H1 (cell line): ENCODE results near the gene SH3GL2. TPM values are rescaled to one million over a fixed set of nuclear protein-coding genes. Genes with fewer than 3 reads are reported as not detected.

ENCODE experiments used
- BACH1 ChIP-seq: IDR thresholded peaks from 2 replicates; pipeline ENCODE4 v1.6.1; 2012; ENCODE audit warnings: low read length, improper control_type of control experiment
- BRCA1 ChIP-seq: IDR thresholded peaks from 2 replicates; pipeline ENCODE4 v1.6.1; 2012; ENCODE audit warnings: low read depth, low read length, improper control_type of control experiment
- GTF2F1 ChIP-seq: IDR thresholded peaks from 2 replicates; pipeline ENCODE4 v1.6.1; 2012; ENCODE audit warnings: low read depth, low read length, improper control_type of control experiment, borderline replicate concordance
- POU5F1 ChIP-seq: IDR thresholded peaks from 2 replicates; pipeline ENCODE4 v1.6.1; 2011; ENCODE audit warnings: low read depth, mild to moderate bottlenecking, low read length, moderate library complexity
- RFX5 ChIP-seq: IDR thresholded peaks from 2 replicates; pipeline ENCODE4 v1.6.1; 2011; ENCODE audit warnings: low read depth, low read length, improper control_type of control experiment, borderline replicate concordance
- polyA plus RNA-seq, 7 experiments: library from polyadenylated mRNA; depleted of rRNA in 3 of 7; stranded (reverse) in 5 of 7; unstranded in 2 of 7; fragments of >200 nt in 5 of 7; fragments of 200-250 nt in 2 of 7; gene quantifications; 1 replicate in 5 of 7; 2 replicates in 1 of 7; 4 replicates in 1 of 7; pipeline versions ENCODE4 v1.2.1 to v1.2.3, GENCODE V29; 2011 to 2013; ENCODE audit warnings: missing spikeins in 2 of 7, mixed read lengths in 2 of 7
- total RNA-seq: library from RNA; stranded (reverse); fragmentation: NEBNext Ultra II Directional; extraction: Animal tissue kit (Norgen Biotek cat#: 25700); gene quantifications from 2 replicates; pipeline ENCODE4 v1.2.1, GENCODE V29; 2021

The SH3GL2 gene
- total and polyA plus RNA-seq, 2 of the 8 experiments (the other 6 are each of a cell fraction or from before 2014, with no cell fraction given), result 4.7 to 5.3 TPM

GRCh38 chr9:17578911-17579793 is at the start of gene SH3GL2 (continued):
- TF ChIP-seq BRCA1, result no peak
- TF ChIP-seq GTF2F1, result no peak
- no peak for TF ChIP-seq BACH1
- no peak for TF ChIP-seq RFX5
- no peak for TF ChIP-seq POU5F1
